ENCODE measurements around the gene NPAS3. TPM values are rescaled to one million over a fixed set of nuclear protein-coding genes. Genes with fewer than 3 reads are reported as not detected.

Gene NPAS3
- total RNA-seq, 6 donors from 2014 or later: 0.30 to 0.77 (median 0.59) TPM; not detected in 2

DNA sequence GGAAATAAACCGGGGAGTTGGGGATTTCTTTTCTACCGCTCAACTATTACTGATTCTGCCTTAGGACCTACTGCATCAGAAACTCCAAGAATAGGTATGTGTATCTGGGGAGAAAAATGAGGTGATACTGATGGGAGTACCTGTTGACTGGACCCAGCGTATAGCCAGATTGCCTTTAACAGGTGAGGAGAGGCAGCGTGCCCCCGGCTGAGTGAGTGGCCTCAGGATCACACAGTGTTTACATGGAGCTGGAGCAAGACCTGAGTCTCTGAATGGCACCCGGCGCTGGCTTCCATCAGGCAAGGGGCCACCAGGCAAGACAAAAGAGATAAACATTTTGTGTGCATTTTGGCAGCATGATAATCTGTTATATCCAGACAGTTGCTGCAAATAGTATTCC lies 516.0 kb downstream of the NPAS3 start:
- no peak overlapping the region for H3K4me3 ChIP-seq
- H3K4me1 ChIP-seq: no peaks in the 10 kb centered on the region
- no peaks in the 10 kb centered on the region for H3K27me3 ChIP-seq
- H3K27ac ChIP-seq: no peak overlapping the region
- DNase-seq (no peak), ATAC-seq (ENCODE audit: low FRiP score in 2 of 2) (no peak)
- TF ChIP-seq, protein P1, sequence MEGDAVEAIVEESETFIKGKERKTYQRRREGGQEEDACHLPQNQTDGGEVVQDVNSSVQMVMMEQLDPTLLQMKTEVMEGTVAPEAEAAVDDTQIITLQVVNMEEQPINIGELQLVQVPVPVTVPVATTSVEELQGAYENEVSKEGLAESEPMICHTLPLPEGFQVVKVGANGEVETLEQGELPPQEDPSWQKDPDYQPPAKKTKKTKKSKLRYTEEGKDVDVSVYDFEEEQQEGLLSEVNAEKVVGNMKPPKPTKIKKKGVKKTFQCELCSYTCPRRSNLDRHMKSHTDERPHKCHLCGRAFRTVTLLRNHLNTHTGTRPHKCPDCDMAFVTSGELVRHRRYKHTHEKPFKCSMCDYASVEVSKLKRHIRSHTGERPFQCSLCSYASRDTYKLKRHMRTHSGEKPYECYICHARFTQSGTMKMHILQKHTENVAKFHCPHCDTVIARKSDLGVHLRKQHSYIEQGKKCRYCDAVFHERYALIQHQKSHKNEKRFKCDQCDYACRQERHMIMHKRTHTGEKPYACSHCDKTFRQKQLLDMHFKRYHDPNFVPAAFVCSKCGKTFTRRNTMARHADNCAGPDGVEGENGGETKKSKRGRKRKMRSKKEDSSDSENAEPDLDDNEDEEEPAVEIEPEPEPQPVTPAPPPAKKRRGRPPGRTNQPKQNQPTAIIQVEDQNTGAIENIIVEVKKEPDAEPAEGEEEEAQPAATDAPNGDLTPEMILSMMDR (IDR thresholded peaks at IDR 0.05): no peak
- TF ChIP-seq POLR2AphosphoS5 (IDR thresholded peaks at IDR 0.05) (no peak), POLR2A (IDR thresholded peaks at IDR 0.05) (no peak), EP300 (IDR thresholded peaks at IDR 0.05) (no peak)
- WGBS, 2 donors: 81 to 86% methylated on average over 7 of the region's 7 CpGs
- no peaks in the 10 kb centered on the region for H3K9me3 ChIP-seq
- no peaks in the 10 kb centered on the region for H3K36me3 ChIP-seq

DNA sequence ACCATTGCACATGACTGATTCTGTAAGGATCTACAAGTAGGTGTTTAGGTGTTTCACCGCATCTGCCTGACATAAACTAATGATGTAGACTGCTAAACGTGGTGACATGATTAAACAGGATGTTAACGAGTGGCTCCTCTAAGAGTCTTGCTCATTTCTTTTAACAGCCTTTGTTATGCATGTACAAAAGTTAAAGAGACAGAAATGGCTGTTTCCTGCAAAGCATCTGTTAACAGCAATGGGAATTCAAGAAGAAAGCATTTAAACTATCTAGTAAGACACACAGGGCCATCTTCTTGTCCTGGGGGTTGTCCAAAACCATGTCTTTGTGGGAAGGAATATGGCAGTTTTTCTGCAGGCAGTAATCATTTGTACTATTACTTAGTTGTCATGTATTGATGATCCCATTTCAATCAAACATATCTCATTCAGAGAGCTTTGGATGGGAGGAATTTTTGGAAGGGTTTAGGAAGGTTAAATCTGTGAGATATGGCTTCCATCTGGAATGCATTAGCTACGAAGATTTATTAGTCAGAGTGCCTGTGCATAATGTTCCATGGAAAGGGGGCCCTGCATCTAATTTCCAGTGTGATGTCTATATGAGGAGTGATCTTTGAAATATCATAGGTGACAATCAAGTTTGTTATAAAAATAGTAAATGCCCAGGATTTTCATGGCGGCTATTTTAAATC lies 517.1 kb downstream of the NPAS3 start:
- H3K4me1 ChIP-seq: no peaks in the 10 kb centered on the region
- 69 to 84% methylated on average over 5 of the region's 5 CpGs for WGBS, 2 donors
- H3K36me3 ChIP-seq: no peaks in the 10 kb centered on the region
- no peaks in the 10 kb centered on the region for H3K27me3 ChIP-seq
- no peak overlapping the region for H3K4me3 ChIP-seq
- H3K27ac ChIP-seq: no peak overlapping the region
- ATAC-seq (ENCODE audit: low FRiP score in 2 of 2) (no peak), DNase-seq (no peak)
- H3K9me3 ChIP-seq: no peaks in the 10 kb centered on the region
- no peak for TF ChIP-seq POLR2AphosphoS5 (IDR thresholded peaks at IDR 0.05)
- TF ChIP-seq, protein P1 (IDR thresholded peaks at IDR 0.05): no peak
- TF ChIP-seq EP300 (IDR thresholded peaks at IDR 0.05): no peak
- TF ChIP-seq POLR2A (IDR thresholded peaks at IDR 0.05): no peak

DNA sequence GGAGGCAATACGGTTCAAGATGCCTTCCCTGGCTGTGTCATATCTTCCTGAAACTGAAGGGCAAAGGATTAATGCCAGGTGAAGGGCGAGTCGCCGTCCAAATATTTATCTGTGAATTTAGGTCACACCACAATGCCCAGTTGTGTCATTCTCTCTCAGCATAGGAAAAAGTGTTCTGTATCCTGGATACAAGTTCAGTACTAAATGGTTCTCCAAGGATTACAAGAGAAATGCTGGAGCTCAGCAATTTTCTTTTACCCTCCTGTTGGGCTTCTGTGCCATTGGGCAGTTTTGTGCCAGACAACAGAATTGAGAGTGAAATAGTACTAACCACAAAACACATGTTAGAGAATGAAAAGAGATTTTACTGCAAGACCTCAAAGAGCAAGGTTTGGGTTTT lies 518.3 kb downstream of the NPAS3 start:
- Histone ChIP-seq H3K27me3 (no peaks in the 10 kb centered on the region), H3K4me3 (no peak overlapping the region), H3K36me3 (no peaks in the 10 kb centered on the region), H3K27ac (no peak overlapping the region), H3K9me3 (no peaks in the 10 kb centered on the region), H3K4me1 (no peaks in the 10 kb centered on the region)
- DNase-seq: no peak
- TF ChIP-seq POLR2AphosphoS5 (IDR thresholded peaks at IDR 0.05) (no peak), POLR2A (IDR thresholded peaks at IDR 0.05) (no peak)
- 82 to 96% methylated on average over 4 of the region's 4 CpGs for WGBS, 2 donors
- no peak for ATAC-seq (ENCODE audit: low FRiP score in 2 of 2)

DNA sequence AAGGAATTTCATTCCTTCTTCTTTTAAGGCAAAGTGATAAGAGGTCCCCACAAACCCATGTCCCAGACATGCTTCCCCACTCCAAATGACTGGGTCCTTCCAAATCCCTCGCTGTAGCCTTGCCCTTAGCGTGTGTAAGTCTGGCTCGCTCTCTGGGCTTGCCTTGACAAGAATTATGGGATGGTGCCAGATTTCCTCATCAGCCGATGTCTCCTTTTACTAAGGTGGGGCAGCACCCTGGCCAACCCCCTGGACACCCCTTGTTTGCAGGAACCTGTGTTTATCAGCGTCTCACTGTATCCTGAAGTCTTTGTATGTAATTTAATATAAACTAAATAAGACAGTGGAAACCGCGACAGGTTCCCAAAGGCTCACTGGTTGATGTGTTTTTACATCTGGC lies 518.9 kb downstream of the NPAS3 start:
- Histone ChIP-seq H3K4me1 (no peaks in the 10 kb centered on the region), H3K9me3 (no peaks in the 10 kb centered on the region), H3K4me3 (no peak overlapping the region), H3K36me3 (no peaks in the 10 kb centered on the region), H3K27me3 (no peaks in the 10 kb centered on the region), H3K27ac (no peak overlapping the region)
- ATAC-seq (ENCODE audit: low FRiP score in 2 of 2) (no peak), DNase-seq (no peak)
- TF ChIP-seq EP300 (IDR thresholded peaks at IDR 0.05) (no peak), POLR2AphosphoS5 (IDR thresholded peaks at IDR 0.05) (no peak), POLR2A (IDR thresholded peaks at IDR 0.05) (no peak)
- TF ChIP-seq, protein P1 (IDR thresholded peaks at IDR 0.05): no peak
- WGBS, 2 donors: 83% methylated on average over 7 of the region's 7 CpGs

DNA sequence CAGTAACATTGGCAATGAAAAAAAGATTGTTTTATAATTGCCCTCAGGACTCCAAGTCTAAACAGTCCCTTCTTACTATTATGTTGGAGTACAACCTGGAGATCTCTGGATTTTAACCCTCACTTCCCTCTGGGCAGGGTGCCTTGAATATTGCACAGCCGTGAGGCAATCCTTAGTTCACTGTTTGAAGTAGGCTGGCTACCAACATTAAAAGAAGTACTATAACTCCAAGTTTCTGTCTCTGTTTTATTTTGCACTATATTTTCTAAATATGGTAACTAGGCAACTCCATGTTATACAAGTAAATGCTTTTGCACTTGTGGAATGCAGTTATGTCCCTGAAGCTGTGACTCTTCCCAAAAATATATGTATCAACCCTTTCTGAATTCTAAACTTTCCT lies 521.5 kb downstream of the NPAS3 start:
- no peaks in the 10 kb centered on the region for H3K27me3 ChIP-seq
- H3K4me3 ChIP-seq: no peak overlapping the region
- no peak for DNase-seq
- no peak overlapping the region for H3K27ac ChIP-seq
- no peak for ATAC-seq (ENCODE audit: low FRiP score in 2 of 2)
- H3K9me3 ChIP-seq: no peaks in the 10 kb centered on the region
- H3K36me3 ChIP-seq: no peaks in the 10 kb centered on the region
- WGBS, 2 donors: 48 to 60% methylated on average over 1 of the region's 1 CpG
- TF ChIP-seq, protein P1 (IDR thresholded peaks at IDR 0.05): no peak
- TF ChIP-seq POLR2AphosphoS5 (IDR thresholded peaks at IDR 0.05) (no peak), EP300 (IDR thresholded peaks at IDR 0.05) (no peak), POLR2A (IDR thresholded peaks at IDR 0.05) (no peak)
- no peaks in the 10 kb centered on the region for H3K4me1 ChIP-seq
